Subcutaneous adipose tissue (tissue), 4 donors: ENCODE measurements around the gene SPATS2. TPM values are rescaled to one million over a fixed set of nuclear protein-coding genes. Genes with fewer than 3 reads are reported as not detected.

Experiments
- CTCF ChIP-seq: fragments of 450-650 bp; IDR thresholded peaks from one replicate; pipeline ENCODE4 v1.5.1; 2016; ENCODE audit warnings: low read depth, mild to moderate bottlenecking, control low read depth, antibody characterized with exemption, moderate library complexity
- total RNA-seq, 4 donors: library from RNA; depleted of rRNA; stranded (reverse); fragments of >200 nt; gene quantifications; one replicate each; pipeline ENCODE4 v1.1.0, GENCODE V29; 2016

SPATS2 gene
- total RNA-seq, 4 donors from 2014 or later = 10.1 to 19.5 (median 12.3) TPM

DNA sequence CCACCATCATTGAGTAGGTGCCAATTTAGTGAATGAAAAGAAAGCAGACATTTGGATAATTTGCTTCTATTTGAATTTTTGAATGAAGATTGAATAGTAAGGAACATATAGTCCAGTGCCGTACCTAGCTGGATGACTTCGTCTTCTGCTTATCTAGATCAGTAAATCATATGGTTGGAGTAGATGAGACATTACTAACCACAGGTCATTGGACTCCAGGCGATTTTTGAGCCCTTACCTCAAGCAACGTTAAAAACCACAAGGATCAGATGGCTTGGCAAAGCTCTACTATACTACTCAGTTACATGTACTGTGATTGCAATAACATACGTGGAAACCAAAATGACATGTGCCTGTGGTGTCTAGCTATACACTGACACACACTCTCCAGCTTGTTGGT, 1.7 kb upstream of the SPATS2 start:
- TF ChIP-seq CTCF = no peak

- TF ChIP-seq CTCF = no peak
These were observed 1.1 kb upstream of the SPATS2 start for GRCh38 chr12:49366096-49366651.

- TF ChIP-seq CTCF = no peak
These were observed 446 bp upstream of the SPATS2 start for GRCh38 chr12:49366652-49367380.

- no peak for TF ChIP-seq CTCF
These were observed 958 bp downstream of the SPATS2 start for GRCh38 chr12:49368240-49368600.

DNA sequence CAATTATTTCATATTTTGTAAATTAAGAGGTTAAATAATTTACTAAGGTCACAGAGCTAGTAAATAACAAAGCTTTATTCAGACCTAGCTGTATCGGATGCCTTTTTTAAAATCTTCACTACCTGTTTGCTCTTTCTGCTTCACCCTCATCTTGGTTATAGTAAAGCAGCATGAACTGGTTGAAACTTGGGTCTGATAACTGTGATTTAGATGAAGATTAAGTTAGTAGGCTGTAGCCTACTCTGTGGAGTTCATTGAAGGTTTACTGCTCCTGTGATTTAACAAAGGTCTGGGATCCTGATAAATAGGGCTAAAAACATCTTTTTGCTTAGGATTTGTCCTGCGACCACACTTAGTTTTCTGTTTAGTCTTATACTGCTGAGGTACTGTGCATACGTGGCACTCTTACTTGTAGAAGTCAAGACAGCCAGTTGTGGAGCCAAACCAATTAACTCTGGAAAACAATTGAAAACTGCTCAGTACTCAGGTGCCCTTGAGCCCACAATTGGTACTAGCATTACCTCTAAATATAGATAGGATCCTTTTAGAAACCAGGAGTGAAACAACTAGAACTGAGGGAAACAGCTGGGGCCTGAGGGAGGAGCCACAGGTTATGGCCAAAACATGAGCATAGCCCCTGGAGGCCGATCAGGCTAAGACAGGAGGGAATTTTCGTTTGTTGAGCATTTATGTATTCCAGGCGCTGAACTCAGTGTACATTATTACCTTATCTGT, 2.3 kb downstream of the SPATS2 start:
- TF ChIP-seq CTCF = no peak

DNA sequence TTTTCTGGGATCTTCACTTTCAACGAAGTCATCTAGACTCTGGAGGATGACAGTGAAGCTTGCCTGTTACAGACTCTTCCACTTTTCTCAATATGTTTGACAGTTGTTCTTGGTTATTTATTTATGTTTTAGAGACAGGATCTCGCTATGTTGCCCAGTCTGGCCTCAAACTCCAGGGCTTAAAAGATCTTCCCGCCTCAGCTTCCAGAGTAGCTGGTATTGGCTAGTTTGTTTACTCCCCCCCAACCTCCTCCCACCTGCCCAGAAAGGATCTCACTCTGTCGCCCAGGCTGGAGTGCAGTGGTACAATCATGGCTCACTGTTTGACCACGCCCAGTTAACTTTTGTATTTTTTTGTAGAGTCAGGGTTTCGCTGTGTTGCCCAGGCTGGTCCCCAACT, 3.3 kb downstream of the SPATS2 start:
- no peak for TF ChIP-seq CTCF

- TF ChIP-seq CTCF = no peak
These were observed 8.1 kb downstream of the SPATS2 start for GRCh38 chr12:49375406-49375805.
